Amygdala (tissue), 56 donors: Measurements from ENCODE around the gene HPCAL1.
A peak's percentile ranks its signal among the peaks of the same experiment; 100 is the strongest.

Source experiments
- DNase-seq, 56 donors: peaks; one replicate each; lab custom pipeline; 2025; lab: John Stamatoyannopoulos, UW

The HPCAL1 gene

DNA sequence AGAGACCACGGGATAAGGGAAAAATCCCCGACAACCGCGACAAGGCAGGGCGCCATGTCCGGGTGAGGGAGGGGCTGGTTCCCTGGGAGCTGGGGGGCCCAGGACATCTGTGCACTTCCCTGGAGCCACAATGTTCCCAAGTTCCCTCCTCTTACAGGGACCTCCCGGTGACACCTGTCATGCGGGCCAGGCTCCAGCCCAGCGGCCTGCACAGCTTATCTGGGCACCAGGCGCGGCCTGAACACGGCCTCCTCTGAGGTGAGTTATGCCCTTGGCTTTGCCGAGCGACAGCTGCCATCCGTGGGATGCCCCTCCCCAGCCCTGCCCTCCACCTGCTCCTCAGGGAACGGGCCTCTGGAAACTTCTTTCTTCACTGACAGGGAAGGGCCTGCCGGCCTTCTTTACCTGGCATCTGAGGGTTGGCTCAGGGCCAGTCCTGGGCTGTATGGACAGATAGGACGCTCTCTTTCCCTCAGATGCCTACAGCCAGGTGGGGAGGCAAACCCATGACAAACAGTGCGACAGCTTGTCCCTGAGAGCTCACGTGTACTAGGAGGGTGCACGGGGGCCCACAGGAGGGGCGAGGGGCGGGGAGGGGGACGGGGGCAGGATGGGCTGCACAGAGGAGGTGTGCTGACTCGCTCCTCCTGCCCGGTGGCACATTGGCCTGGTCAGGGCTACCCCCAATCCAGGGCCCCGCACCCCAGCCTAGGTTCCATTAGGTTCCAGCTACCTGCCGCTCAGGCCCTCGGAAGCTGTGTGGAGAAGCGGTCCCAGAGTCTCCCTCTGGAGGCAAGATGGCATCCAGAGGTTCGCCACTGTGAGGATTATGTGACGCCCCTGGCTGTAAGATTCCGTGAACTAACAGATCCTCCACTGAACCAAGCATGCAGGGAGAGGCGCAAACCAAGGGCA lies 34.9 kb upstream of the HPCAL1 start:
- DNase-seq = no peak

DNA sequence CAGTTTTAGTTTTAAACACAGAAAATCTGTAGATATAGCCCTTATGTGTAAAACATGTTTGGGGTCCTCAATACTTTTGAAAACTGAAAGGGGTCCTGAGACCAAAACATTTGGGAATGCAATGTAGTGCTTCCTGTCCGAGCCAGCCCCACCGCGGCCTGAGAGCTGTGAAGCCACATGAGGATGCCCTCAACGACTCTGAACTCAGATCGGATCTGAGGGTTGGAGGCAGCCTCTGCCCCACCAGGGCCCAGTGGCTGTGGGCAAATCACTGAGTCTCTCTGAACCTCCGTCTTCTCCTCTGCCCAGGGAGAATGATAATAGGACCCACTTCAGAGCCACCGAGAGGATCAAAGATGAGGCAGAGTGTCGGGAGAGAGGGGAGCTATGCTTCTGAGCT lies 33.4 kb upstream of the HPCAL1 start:
- DNase-seq = no peak

DNA sequence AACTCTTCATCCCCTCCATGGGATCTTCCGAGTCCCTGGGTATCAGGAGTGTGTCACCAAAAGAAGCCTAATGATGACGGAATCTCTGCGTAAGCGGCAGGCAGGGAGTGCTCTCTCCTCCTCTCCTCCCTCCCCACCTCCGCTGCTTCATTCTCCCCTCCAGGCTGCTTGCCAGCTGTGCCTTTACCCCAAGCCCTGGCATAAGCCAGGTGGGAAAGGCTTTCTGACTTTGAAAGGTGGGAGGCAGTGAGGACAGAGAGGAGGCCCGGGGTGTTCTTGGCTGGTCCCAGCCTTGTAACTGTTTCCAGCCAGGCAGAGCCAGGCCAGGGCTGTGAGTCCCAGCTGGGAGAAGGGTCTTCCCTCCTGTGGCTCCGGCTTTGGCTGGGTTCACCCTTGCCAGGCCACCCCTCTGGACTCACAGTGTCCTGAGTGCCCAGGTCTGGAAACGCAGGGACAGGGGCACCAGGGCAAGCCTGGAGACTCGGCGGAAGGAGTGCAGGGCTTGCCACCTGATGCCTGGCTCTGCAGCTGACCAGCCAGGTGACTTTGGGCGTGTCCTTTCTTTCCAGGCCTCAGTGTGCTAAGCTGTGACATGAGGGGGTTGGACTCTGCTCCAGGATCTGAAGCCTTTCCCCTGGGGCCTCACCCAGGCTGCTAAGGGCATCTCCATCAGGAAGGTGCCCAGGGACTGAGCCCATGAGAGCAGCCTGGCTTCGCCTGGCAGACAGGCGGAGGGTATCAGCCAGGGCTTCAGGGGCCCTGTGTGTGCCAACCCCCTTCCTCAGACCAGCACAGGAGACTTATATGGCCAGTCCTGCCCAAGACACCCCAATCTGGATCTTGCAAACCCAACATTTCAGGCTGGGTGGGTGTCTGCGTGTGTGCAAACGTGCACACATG lies 32.7 kb upstream of the HPCAL1 start:
- DNase-seq = no peak

DNA sequence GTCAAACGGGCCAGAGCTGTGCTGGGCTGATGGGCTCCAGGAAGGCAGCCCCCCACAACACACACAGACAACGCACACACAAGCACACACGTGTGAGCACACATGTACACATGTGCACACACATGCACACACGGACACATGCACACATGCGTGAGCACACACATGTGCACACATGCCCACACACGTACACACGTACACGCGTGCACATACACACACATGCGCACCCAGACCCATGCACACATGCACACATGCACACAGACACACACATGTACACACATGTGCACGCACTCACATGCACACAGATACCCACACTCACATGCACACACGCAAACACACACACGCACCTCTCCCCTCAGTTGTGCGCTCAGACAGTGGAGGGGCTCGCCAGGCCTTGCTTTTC lies 31.2 kb upstream of the HPCAL1 start:
- no peak for DNase-seq

DNA sequence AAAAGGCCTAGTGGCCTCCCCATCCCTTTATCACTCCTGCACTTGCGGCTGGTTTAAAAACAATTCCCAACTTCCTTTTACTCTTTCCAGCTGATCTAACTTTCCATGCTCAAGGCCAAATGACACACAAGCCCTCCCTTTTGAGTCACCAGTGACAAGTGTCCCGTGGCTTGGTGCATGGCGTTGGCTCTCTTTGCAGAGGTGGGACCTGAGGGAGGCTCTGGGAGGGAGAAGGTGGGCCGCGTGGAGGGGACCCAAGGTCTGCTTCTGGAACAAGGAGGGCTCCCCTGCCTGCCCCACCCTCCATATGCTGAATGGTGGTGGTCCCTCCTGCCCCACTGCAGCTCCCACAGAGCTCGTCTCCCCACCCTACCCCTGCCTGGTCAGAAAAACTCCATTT lies 30.8 kb upstream of the HPCAL1 start:
- DNase-seq = no peak

DNA sequence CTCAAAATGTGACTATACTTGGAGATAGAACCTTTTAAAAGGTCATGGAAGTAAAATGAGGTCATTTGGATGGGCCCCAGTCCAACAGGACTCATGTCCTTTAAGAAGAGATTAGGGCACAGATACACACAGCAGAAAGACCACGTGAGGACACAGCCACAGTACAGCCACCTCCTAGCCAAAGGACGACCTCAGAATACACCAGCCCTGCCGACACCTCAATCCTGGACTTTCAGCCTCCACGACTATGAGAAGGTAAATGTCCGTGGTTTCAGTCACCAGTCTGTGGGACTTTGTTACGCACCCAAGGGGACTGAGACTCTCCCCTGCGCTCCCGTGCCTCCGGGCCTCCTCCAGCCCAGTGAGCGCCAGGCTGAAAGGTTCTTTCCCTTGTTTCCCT lies 30.2 kb upstream of the HPCAL1 start:
- no peak for DNase-seq

DNA sequence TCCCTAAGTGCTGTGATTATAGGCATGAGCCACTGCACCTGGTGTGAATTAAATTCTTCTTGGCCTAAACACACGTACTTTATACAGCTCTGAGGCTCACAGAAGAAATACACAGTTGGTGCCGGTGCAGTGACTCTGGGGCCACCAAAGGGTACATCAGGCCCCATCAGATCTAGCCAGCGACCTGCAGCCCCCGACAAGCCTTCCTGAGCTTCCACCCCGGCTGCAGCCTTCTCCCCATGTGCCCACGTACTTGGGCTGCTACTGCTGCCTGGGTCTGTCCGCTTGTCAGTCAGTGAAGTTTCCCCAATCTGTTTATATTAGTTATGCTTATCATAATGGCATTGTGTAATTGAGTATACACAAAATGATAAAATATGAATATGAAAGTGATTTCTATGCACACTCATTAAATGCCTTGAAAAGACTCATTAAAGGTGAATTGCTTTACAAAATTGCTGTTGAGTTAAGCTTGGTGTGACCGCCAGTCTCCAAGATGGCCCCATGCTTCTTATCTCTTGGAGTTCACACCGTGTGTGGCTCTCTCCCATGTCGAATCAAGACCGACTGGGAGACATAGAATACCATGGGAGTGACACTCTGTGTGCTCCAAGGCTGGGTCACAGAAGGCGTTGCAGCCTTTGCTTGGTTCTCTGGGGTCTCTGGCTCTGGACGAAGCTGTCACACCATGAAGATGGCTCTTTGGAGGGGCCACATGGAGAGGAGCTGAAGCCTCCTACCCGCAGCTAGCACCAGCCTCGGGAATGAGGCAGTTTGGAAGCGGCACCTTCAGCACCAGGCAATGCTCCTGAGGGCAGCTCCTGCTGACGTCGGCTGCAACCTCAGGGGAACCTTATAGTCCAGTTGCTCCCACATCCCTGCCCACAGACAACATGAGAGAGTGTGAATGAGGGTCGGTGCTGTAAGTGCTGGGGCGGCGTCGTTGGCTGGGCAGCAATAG lies 29.2 kb upstream of the HPCAL1 start:
- DNase-seq = no peak

DNA sequence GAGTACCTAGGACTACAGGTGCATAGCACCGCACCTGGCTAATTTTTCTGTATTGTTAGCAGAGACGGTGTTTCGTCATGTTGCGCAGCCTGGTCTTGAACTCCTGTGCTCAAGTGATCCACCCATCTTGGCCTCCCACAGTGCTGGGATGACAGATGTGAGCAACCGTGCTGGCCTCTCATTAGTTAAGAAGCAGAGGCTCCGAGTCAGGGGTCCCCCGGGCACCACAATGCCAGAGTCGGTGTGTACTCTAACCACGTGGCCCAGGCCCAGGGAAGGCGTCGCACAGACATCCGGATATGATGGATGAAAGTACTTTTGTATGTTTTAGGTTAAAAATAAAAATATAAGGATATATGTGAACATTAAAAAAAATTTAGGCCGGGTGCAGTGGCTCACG lies 28.3 kb upstream of the HPCAL1 start:
- DNase-seq = no peak

DNA sequence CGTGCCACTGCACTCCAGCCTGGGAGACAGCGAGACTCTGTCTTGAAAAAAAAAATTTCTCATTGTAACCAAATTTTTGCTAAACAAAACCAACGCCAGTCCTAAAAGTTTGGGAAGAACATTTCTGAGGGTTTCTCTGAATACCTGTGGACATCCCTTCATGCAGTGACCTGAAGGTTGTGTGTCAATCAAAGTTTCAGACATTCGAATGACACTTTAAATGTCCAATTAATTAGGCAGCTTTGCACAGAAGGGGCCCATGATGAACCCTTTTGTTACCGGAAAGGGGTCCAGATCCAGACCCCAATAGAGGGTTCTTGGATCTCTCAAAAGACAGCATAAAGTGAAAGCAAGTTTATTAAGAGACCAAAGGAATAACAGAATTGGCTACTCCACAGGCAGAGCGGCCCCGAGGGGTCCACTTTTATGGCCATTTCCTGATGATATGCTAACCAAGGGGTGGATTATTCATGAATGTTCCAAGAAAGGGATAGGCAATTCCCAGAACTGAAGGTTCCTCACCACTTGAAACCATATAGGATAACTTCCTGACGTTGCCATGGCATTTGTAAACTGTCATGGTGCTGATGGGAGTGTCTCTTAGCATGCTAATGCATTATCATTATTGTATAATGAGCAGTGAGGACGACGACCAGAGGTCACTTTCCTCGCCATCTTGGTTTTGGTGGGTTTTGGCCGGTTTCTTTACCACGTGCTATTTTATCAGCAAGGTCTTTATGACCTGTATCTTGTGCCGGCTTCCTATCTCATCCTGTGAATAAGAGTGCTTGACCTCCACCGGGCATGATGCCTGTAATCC lies 27.5 kb upstream of the HPCAL1 start:
- no peak for DNase-seq

DNA sequence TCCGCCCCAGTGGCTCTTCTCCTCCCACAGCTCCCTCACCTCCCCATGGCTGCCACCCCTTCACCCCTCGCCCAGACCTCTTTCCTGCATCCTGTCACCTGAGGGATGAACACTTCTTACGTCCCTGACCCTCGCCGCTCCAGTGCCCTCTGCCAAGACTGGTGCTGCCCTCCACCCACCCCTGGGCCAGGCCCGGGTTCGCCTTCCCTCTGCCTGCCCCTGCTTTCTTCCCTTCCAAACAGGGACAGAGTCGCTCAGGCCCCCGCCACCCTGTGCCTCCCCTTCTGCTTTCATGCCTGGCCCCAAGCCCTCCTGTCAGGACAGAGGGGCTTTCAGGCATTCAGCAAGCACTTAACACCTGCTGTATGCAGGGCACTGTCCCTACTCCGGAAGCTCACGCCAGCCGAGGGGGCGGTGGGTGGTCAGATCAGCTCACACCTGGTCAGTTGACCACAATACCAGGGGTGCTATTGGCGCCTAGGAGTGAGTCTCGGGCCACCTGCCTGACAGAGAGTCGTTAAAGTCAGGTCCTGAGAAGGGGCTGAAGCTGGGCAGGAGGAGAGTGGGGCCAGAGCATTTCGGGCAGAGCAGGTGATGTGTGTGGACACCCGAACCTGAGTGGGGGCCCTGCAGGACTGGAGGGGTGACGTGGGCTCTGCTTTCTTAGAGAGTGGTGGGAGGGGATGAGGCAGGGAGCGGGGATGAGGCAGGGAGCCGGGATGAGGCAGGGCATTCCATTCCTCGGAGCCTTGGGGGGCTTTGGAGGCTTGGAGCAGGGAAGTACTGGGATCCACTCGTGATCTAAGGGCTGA lies 26.0 kb upstream of the HPCAL1 start:
- DNase-seq = no peak

DNA sequence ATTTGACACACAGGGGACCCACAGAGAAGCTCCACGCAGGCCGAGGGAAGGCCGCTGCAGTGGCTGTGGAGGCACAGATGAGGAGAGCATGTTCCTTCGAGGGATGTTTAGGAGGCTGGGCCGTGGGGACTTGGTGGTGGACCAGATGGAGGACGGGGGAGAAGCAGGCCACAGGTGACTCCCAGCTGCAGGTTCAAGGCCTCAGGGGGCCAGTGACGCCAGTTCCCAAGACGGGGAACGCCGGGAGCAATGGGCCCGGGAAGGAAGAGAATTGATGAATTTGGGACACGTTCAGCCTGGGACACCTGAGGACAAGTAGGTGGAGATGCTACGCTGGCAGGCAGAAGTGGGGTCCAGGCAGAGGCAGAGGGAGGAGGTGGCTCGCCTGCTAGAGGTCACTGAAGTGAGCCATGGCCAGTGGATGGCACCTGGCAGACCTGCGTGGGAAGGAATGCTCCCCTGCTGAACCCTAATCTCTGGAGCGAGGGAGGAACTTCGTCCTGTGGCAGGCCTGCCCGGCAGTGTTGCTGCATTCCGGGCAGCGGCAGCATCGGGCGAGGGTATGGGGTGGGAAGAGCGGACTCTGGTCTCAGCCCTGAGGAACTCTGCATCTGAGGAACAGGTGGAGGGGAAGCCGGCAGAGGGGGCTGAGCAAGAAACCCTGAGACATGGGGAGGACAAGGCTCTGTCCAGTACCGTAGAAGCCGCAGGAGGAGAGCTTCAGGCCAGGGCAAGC lies 25.2 kb upstream of the HPCAL1 start:
- no peak for DNase-seq

DNA sequence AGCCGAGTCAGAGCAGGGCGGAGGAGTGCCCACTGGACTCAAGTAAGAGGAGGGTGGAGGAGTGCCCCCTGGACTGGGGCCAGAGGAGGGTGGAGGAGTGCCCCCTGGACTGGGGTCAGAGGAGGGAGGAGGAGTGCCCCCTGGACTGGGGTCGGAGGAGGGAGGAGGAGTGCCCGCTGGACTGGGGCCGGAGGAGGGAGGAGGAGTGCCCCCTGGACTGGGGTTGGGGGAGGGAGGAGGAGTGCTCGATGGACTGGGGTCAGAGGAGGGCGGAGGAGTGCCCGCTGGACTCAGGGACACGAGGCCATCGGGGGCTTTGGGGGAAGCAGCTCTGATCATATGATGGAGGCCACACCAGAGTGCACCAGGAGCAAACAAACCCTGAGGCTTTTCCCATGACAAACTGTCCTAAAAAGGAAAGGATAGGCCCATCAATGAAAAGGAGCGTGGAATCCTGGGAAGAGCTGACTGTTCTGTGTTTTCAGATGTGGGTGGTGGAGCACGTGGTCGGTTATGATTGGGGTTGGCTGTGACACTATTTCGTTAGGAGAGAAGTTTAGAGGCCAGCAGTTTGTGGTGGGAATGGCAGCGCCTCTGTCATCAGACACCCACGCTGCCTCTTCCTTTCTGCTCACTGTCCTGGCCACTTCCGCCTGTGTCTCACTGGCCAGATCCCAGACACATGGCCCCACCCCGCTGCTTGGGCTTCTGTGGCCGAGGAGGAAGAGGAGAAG lies 24.5 kb upstream of the HPCAL1 start:
- DNase-seq = peak in 31 of 56 donors; percentile 11 to 67 (median 28)

DNA sequence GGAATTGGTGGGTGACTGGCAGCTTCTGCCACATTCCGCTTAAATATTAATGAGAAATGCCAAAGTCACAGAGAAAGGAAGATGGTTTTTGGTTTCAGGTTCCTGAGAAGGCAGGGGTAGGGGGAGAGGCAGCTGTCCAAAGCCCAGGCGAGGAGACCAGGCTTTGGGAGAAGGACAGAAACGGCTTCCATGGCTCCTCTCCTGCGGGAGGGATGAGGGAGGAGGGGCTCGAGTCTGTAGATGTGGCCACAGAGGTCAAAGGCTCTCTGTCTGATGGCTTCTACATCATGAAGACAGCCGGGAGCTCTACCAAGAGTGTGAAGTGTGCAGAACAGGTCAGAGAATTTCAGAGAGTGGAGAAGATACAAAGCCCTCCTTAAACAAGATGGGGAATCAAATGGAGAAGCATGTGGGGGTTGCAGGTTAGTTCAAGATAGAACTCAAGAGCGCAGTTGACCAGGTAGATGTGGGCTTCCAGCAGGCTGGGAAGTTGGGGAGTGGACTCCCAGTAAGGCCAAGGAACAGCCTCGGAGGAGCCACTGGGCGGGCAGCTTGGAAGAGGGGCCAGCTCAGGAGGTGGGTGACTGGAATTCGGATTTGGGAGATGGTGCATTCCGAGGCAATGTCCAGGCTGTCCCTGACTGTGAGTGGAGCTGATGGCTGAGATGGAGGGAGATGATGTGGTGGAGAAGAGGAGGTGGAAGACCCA lies 23.8 kb upstream of the HPCAL1 start:
- no peak for DNase-seq

DNA sequence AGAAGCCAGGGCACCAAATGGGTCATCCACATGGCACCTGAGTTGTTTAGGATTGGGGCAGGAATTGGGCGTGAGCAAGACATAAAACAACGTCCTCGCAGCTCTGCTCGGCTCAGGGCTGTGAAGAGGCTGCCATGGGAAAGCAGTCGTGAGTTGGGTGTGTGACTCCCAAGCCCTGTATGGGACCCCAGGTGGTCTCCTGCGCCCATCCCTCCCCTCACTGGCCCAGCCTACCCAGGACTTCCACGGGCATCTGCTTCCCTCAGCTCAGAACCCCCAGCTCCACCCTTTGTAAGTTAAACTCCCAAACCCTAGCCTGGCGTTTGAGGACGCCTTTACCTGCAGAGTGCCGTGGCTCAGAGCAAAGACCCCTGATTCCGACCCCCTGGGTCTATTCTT lies 23.2 kb upstream of the HPCAL1 start:
- DNase-seq = no peak

DNA sequence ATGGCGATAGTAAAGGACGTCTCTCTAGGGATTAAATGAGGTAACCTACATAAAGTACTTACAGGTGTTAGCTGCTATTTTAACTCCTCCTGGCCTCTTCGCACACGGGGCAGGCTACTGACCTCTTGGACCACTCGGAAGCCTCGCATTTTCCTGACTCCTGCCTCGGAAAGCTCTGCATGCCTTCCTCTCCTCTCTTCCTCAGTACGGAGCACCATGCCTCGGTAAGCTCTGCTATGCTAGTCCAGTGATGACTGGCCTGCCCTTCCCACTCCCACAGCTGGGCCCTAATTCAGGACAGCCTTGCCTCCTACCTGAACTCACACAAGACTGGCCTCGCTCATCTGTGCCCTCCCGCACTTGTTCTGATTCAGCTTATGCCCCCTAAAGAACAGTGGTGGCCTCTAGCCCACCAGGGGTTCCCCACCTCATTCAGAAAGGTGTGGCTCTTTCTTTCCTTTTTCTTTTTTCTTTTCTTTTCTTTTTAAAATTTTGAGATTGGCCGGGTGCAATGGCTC lies 22.7 kb upstream of the HPCAL1 start:
- no peak for DNase-seq

DNA sequence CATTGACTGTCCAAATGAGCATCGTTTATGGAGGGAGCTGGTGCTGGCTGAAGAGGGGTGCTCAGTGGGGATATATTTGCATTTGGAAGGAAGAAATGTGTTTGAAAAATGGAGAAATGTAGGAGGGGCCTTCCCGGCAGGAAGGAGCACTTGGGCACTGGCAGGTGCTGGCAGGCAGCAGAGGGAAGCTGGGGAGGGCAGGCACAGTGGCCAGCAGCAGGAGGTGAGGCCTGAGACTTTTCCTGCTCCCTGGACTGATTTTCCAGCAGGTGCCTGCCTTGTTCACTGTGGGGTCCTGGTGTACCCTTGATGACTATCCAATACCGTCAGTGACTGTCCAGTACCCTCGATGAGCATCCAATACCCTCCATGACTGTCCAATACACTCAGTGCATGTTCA lies 20.8 kb upstream of the HPCAL1 start:
- DNase-seq = no peak
